CD14-positive monocyte (primary cell): ENCODE measurements around the gene GRHL1. TPM values are rescaled to one million over a fixed set of nuclear protein-coding genes. Genes with fewer than 3 reads are reported as not detected.

Source experiments
- DNase-seq, 3 donors: peaks; one replicate each; pipeline ENCODE4 v3.0.0-alpha.2; 2011 to 2022
- H2AFZ ChIP-seq: 2 replicates; pipeline ENCODE4 v1.6.0; 2012; ENCODE audit warnings: mild to moderate bottlenecking, low read depth, low read length, inconsistent platforms; ENCODE audit not compliant: insufficient read depth, poor library complexity, severe bottlenecking
- H3K27ac ChIP-seq, 2 donors: 1 replicate in 1 of 2; 2 replicates in 1 of 2; pipeline ENCODE4 v1.5.1; 2012 to 2013; ENCODE audit warnings: low read length in 2 of 2, control low read depth in 1 of 2, inconsistent platforms in 1 of 2, low read depth in 1 of 2, mild to moderate bottlenecking in 1 of 2
- H3K27me3 ChIP-seq, 2 donors: one replicate each; pipeline versions ENCODE4 v1.6.0 to v1.6.1; 2011 to 2013; ENCODE audit warnings: low read length in 2 of 2; ENCODE audit not compliant: control insufficient read depth in 2 of 2, insufficient read depth in 2 of 2
- H3K36me3 ChIP-seq, 2 donors: replicated peaks in 1 of 2; 1 replicate in 1 of 2; 2 replicates in 1 of 2; pipeline versions ENCODE4 v1.5.1 to v1.6.1; 2012 to 2013; ENCODE audit warnings: low read length in 2 of 2, control low read depth in 1 of 2, inconsistent platforms in 1 of 2, mild to moderate bottlenecking in 1 of 2; ENCODE audit not compliant: insufficient read depth in 2 of 2, control insufficient read depth in 1 of 2
- H3K4me1 ChIP-seq, 2 donors: 1 replicate in 1 of 2; 2 replicates in 1 of 2; pipeline versions ENCODE4 v1.5.1 to v1.6.1; 2012 to 2013; ENCODE audit warnings: low read length in 2 of 2, control low read depth in 1 of 2, inconsistent platforms in 1 of 2, mild to moderate bottlenecking in 1 of 2, moderate library complexity in 1 of 2; ENCODE audit not compliant: insufficient read depth in 2 of 2, control insufficient read depth in 1 of 2
- H3K4me2 ChIP-seq: replicated peaks from 2 replicates; pipeline ENCODE3; 2012; ENCODE audit warnings: low read length, moderate library complexity, mild to moderate bottlenecking; ENCODE audit not compliant: poor library complexity, severe bottlenecking; ENCODE audit errors: extremely low read depth
- H3K4me3 ChIP-seq, 3 experiments: fragments of 200-600 bp in 1 of 3; sonication (generic) in 1 of 3; replicated peaks in 1 of 3; 1 replicate in 2 of 3; 2 replicates in 1 of 3; pipeline ENCODE4 v1.5.1; 2011 to 2013; ENCODE audit warnings: low read length in 3 of 3, mild to moderate bottlenecking in 3 of 3, control low read depth in 2 of 3, low read depth in 2 of 3, inconsistent platforms in 1 of 3, moderate library complexity in 1 of 3
- H3K79me2 ChIP-seq: 2 replicates; pipeline ENCODE4 v1.6.0; 2012; ENCODE audit warnings: mild to moderate bottlenecking, control low read depth, inconsistent platforms, low read length, moderate library complexity; ENCODE audit not compliant: insufficient read depth
- H3K9ac ChIP-seq: 2 replicates; pipeline ENCODE4 v1.6.0; 2017; ENCODE audit warnings: low read length, mild to moderate bottlenecking; ENCODE audit not compliant: insufficient read depth, poor library complexity, severe bottlenecking
- H3K9me3 ChIP-seq, 2 donors: replicated peaks in 1 of 2; 1 replicate in 1 of 2; 2 replicates in 1 of 2; pipeline versions ENCODE4 v1.5.1 to v1.6.1; 2012 to 2013; ENCODE audit warnings: low read length in 2 of 2, control low read depth in 1 of 2; ENCODE audit not compliant: control insufficient read depth in 1 of 2, insufficient read depth in 1 of 2
- H4K20me1 ChIP-seq: 2 replicates; pipeline ENCODE4 v1.6.0; 2012; ENCODE audit warnings: mild to moderate bottlenecking, low read length, control low read depth, moderate library complexity; ENCODE audit not compliant: insufficient read depth
- H3K27ac Mint-ChIP-seq, 7 donors: one replicate each; pipeline ENCODE4 v1.8.0; 2020; ENCODE audit warnings: mild to moderate bottlenecking in 7 of 7, mixed read lengths in 7 of 7, moderate library complexity in 6 of 7, inconsistent platforms in 2 of 7
- H3K27me3 Mint-ChIP-seq, 3 donors: one replicate each; pipeline ENCODE4 v1.8.0; 2021 to 2022; ENCODE audit warnings: low read depth in 3 of 3, mild to moderate bottlenecking in 3 of 3, mixed read lengths in 3 of 3, moderate library complexity in 3 of 3, inconsistent platforms in 1 of 3
- H3K36me3 Mint-ChIP-seq, 2 donors: one replicate each; pipeline ENCODE4 v1.8.0; 2020; ENCODE audit warnings: mixed read lengths in 2 of 2, inconsistent platforms in 1 of 2, mild to moderate bottlenecking in 1 of 2
- H3K4me1 Mint-ChIP-seq: one replicate; pipeline ENCODE4 v1.8.0; 2020; ENCODE audit warnings: mild to moderate bottlenecking, mixed read lengths
- H3K4me3 Mint-ChIP-seq, 2 donors: one replicate each; pipeline ENCODE4 v1.8.0; 2020; ENCODE audit warnings: mild to moderate bottlenecking in 2 of 2, mixed read lengths in 2 of 2, moderate library complexity in 1 of 2
- H3K9me3 Mint-ChIP-seq, 7 donors: one replicate each; pipeline ENCODE4 v1.8.0; 2020 to 2022; ENCODE audit warnings: mixed read lengths in 7 of 7, mild to moderate bottlenecking in 6 of 7, moderate library complexity in 6 of 7, inconsistent platforms in 2 of 7
- WGBS: methylation state at CpG from one replicate; pipeline ENCODE4 v1.1.5; 2013; ENCODE audit warnings: missing lambda C conversion rate; ENCODE audit not compliant: insufficient coverage; 5-methylcytosine and 5-hydroxymethylcytosine counted together
- intact Hi-C, 2 donors: fragments of 100-400 bp; cut with micrococcal nuclease; formaldehyde crosslinking; loops; one replicate each; pipeline versions ENCODE4 v1.15.0 to v1.15.1; 2023
- polyA plus RNA-seq, 3 donors: library from polyadenylated mRNA; depleted of rRNA in 1 of 3; unstranded in 2 of 3; stranded (reverse) in 1 of 3; fragments of 300-500 nt in 2 of 3; fragments of >200 nt in 1 of 3; fragmentation: Illumina TruSeq in 2 of 3; gene quantifications; 1 replicate in 2 of 3; 2 replicates in 1 of 3; pipeline ENCODE4 v1.2.3, GENCODE V29; 2012 to 2021
- TF ChIP-seq, protein P1 (sequence below): fragments of 200-600 bp; IDR thresholded peaks from one replicate; pipeline ENCODE4 v1.8.0; 2022; ENCODE audit warnings: antibody characterized with exemption, mild to moderate bottlenecking

The GRHL1 gene
- polyA plus RNA-seq, 3 donors = 0.08 TPM; not detected in 2

DNA sequence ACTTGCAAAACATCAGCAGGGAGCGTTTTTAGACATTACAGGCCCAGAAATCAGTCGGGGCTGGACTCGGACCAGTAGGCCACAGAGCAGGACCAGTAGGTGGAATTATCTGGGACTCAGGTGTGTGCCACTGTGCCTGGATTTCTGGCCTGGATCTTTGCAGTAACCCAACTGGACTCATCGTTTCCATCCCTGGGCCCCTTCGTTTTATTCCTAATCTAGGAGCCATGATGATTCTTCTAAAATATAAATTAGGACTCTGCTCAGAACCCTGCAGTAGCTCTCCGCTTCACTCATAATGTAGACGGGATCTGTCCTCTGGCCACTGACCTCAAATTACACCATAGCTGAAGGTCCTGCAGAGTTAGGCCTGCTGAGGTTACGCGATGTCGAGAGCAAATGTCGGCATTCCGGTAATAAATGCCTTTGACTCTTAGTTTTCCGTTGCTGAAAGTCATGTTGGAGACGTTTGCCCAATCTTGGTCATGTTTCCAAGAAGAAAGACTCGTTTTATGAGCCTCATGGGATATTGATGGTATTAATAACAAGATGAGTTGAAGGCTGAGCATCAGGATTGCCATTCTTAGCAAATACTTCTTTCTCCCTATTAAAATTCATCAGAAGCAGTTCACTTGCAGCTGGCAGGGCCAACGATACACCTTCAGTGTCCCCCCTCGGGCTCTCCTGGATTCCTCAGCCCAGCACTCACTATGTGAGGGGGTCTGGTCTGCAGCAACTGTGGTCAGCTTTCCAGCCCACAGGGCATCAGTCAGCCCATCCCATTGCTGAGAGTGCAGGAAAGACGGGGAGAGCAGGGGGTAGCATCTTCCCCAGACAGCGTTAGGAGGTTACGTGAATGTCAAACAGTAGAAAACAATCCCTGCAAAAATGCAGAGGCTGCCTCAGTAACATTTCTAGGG lies 52.0 kb downstream of the GRHL1 start:
- peaks cover 6% of the 10 kb centered on the region in 2 donors for H3K9me3 ChIP-seq
- Mint-ChIP-seq H3K9me3 (peaks cover 0 to 15% (median 8%) of the 10 kb centered on the region in 7 donors), H3K27ac (peak overlapping the region in 2 of 7 donors; percentile 30 to 50), H3K27me3 (peaks cover 26 to 36% (median 29%) of the 10 kb centered on the region in 3 donors), H3K4me3 (no peak overlapping the region), H3K4me1 (peaks cover 21% of the 10 kb centered on the region), H3K36me3 (peaks cover 0 to 7% of the 10 kb centered on the region in 2 donors)
- DNase-seq = no peak
- no peaks in the 10 kb centered on the region for H3K36me3 ChIP-seq
- no peak overlapping the region for H3K27ac ChIP-seq
- peaks cover 0 to 18% of the 10 kb centered on the region in 2 donors for H3K27me3 ChIP-seq
- no peak overlapping the region for H3K4me2 ChIP-seq
- H2AFZ ChIP-seq = no peak overlapping the region
- no peaks in the 10 kb centered on the region for H4K20me1 ChIP-seq
- no peak overlapping the region for H3K4me3 ChIP-seq
- TF ChIP-seq, protein P1, sequence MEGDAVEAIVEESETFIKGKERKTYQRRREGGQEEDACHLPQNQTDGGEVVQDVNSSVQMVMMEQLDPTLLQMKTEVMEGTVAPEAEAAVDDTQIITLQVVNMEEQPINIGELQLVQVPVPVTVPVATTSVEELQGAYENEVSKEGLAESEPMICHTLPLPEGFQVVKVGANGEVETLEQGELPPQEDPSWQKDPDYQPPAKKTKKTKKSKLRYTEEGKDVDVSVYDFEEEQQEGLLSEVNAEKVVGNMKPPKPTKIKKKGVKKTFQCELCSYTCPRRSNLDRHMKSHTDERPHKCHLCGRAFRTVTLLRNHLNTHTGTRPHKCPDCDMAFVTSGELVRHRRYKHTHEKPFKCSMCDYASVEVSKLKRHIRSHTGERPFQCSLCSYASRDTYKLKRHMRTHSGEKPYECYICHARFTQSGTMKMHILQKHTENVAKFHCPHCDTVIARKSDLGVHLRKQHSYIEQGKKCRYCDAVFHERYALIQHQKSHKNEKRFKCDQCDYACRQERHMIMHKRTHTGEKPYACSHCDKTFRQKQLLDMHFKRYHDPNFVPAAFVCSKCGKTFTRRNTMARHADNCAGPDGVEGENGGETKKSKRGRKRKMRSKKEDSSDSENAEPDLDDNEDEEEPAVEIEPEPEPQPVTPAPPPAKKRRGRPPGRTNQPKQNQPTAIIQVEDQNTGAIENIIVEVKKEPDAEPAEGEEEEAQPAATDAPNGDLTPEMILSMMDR = no peak
- 95% methylated on average over 12 of the region's 20 CpGs for WGBS
- peaks cover 10 to 25% of the 10 kb centered on the region in 2 donors for H3K4me1 ChIP-seq
- H3K9ac ChIP-seq = no peak overlapping the region
- no peaks in the 10 kb centered on the region for H3K79me2 ChIP-seq
- intact Hi-C loops = no loop called here

DNA sequence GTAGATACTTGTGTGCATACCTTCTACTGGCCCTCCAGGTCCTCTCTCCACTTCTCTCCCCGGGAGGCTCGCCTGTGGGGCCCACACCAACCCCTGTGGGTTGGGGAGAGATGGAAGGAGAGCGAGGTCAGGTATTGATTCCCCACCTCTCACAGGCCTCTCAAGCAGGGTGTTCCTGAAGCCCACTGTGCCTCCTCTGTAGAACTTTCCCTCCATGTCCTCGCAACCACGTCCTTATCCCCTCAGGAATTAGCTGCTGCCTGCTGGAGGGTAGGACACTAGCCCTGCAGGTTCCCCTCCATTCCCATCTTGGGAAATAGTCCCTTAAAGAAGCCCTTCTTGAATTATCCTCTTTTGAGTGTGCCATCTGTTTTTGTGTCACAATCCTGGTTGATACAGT lies 52.9 kb downstream of the GRHL1 start:
- H3K4me3 Mint-ChIP-seq = no peak overlapping the region
- Histone ChIP-seq H3K36me3 (no peaks in the 10 kb centered on the region), H3K4me2 (no peak overlapping the region), H3K9ac (no peak overlapping the region), H3K79me2 (no peaks in the 10 kb centered on the region), H3K4me3 (no peak overlapping the region), H3K9me3 (peaks cover 6% of the 10 kb centered on the region in 2 donors), H2AFZ (no peak overlapping the region), H3K27ac (no peak overlapping the region), H3K4me1 (peaks cover 10 to 25% of the 10 kb centered on the region in 2 donors), H4K20me1 (no peaks in the 10 kb centered on the region), H3K27me3 (peaks cover 0 to 18% of the 10 kb centered on the region in 2 donors)
- intact Hi-C loops = no loop called here
- H3K36me3 Mint-ChIP-seq = peaks cover 0 to 7% of the 10 kb centered on the region in 2 donors
- DNase-seq = no peak
- peaks cover 21% of the 10 kb centered on the region for H3K4me1 Mint-ChIP-seq
- peak overlapping the region in 1 of 7 donors; percentile 64 for H3K27ac Mint-ChIP-seq
- peaks cover 27 to 39% (median 31%) of the 10 kb centered on the region in 3 donors for H3K27me3 Mint-ChIP-seq
- TF ChIP-seq, protein P1 = no peak
- WGBS = 100% methylated on average over 2 of the region's 5 CpGs
- H3K9me3 Mint-ChIP-seq = peaks cover 0 to 16% (median 9%) of the 10 kb centered on the region in 7 donors
